H4 (cell line): ENCODE measurements around the gene SASH1. TPM values are rescaled to one million over a fixed set of nuclear protein-coding genes. Genes with fewer than 3 reads are reported as not detected.
A peak's percentile ranks its signal among the peaks of the same experiment; 100 is the strongest.

ENCODE experiments used
- DNase-seq: peaks from one replicate; pipeline ENCODE4 v3.0.0-alpha.2; 2015; ENCODE audit warnings: low spot score
- total RNA-seq: library from RNA; depleted of rRNA; stranded (reverse); fragments of >200 nt; shearing (Covaris generic); gene quantifications from 2 replicates; pipeline ENCODE4 v1.2.3, GENCODE V29; 2014

SASH1 gene
- total RNA-seq, 1 experiment from 2014 or later, result 6.7 TPM

GRCh38 chr6:148548065-148548748 lies 205.6 kb downstream of the SASH1 start:
- DNase-seq, result no peak

- no peak for DNase-seq
These were observed 206.1 kb downstream of the SASH1 start for GRCh38 chr6:148548749-148549140.

DNA sequence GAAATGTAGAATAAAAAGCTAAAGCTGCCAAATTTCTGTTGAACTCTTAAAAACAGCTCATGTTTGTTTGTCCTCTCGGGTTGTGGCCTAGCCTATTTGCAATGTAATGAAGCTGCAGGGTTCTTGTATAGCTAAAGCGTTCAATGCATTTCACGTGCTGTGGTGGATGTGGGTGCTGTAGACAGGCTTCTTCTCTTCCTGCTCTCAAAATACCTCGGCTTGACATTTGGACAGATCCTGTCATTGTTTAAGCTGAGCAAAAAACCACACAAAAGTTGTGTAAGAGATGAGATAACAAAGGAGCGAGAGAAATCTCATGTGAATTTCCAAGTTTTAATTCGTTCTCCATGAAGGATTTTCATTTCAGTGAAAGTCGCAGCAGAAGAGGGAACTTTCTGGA lies 207.9 kb downstream of the SASH1 start:
- no peak for DNase-seq

DNA sequence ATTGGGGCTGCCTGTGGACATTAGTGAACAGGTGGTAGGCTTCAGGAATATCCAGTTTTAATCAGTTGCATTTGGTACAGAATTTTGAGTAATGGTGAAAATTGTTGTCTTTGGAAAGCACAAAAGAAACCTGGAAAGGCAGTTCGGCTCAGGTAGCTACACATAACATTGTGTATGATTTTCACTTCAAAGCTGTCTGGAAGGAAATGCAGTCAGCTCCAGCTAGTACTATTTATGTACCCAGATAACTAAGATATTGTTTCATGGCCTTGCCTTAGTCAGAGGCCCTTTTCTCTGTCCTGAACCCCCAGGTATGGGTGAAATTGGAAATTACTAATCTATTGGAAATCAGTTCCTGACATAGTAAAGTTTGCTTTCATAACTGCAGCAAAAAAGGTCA lies 208.6 kb downstream of the SASH1 start:
- DNase-seq, result no peak

GRCh38 chr6:148556410-148556809 lies 213.8 kb downstream of the SASH1 start:
- no peak for DNase-seq

GRCh38 chr6:148557796-148558321 lies 215.2 kb downstream of the SASH1 start:
- DNase-seq, result peak; percentile 30

GRCh38 chr6:148559848-148560433 lies 217.3 kb downstream of the SASH1 start:
- no peak for DNase-seq

- no peak for DNase-seq
These were observed 219.0 kb downstream of the SASH1 start for GRCh38 chr6:148561629-148562028.

GRCh38 chr6:148563066-148563465 lies 220.4 kb downstream of the SASH1 start:
- DNase-seq, result no peak

- DNase-seq, result no peak
These were observed 221.9 kb downstream of the SASH1 start for GRCh38 chr6:148564494-148565035.

DNA sequence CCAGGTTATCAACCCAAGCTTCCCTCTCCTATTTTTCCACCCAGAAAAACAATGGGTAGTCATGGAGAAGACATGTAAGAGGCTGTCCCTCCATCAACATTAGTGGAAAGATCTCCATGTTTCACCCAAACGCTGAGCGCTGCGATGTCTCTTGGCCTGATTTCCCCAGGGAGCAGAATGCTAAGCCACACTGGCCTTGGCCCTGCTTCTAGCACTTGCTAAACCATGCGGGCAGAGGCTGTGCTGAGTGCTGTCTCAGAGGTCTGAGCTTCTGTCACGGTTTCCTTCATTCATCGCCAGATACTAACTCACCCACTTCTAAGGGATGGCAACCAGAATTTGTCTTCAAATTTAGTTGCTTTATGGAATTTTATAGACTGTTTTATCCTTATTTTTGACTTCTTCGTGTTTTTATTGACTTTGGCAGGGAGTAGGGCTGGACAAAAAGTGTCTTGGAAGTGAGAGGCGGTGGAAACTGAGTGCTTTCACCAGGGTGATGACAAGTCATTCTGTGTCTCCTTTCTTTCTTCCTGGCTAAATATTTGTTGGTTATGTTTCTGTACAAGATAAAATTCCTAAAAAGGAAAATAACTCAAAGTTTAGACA lies 222.8 kb downstream of the SASH1 start:
- no peak for DNase-seq

GRCh38 chr6:148565930-148566663 lies 223.5 kb downstream of the SASH1 start:
- peak; percentile 35 for DNase-seq

- DNase-seq, result no peak
These were observed 224.2 kb downstream of the SASH1 start for GRCh38 chr6:148566664-148567350.

DNA sequence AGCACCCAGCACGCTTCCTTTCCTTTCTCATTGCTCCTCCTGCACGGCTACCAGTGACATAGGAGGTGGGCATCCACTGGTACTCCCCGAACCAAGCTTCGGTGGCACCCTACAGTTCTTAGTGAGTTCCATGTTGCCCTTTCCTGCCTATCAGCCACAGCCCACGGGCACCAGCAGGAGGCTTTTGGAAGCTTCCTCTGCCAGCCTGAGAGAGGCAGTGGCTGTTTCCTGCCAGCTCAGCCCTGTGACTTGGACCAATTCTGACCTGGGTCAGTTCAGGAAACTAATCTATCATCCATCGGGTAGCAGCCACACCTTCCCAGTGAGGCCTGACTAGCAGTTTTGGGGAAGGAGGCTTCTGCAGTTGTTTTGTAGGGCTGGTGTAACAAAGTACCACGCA lies 227.8 kb downstream of the SASH1 start:
- no peak for DNase-seq

DNA sequence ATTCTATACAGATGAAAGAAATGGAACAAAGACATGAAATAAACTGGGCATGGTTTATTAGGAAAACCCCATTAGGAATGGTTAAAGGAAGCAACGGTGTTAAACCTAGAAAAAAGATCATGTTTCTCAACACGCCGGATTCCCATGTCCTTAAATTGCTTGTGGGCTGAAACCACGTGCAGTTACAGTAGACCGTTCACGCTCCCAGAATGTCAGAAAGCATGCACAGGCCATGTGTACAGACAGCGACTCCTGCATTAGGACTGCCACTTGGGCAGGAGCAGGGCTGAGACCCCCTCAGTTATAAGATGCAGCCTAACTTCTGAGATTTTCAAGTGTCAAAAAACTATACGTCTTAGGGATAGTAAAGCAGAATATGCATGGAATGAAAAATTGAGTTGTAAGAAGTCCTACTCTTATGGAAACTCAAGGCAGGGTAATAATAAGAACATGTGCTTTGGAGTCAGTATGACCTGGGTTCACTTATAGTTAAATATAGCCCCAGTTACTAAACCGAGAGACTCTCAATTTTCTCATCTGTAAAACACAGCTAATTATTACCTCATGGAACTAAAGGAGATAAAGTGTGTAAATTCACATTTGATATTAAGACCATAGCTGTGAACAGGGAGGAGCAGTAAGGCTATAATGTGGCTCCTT lies 230.2 kb downstream of the SASH1 start:
- no peak for DNase-seq

DNA sequence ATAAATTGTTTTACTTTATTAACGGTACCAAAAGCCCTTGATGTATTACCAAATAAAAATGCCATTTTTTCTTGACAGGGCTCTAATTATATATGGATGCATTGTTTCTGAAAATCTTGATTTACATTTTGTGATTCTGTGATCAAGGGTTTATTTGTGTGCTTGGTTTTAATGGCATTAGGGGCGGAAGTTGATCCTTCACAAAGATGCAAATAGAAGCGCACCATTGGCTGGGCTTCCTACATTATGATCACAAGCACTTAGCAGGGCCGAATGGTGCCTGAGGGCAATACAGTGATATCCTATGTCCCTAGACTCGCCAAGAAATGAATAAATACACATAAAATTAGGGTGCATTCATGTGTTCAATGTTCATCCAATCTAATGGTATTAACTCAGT lies 231.3 kb downstream of the SASH1 start:
- no peak for DNase-seq

GRCh38 chr6:148577687-148578488 lies 235.2 kb downstream of the SASH1 start:
- DNase-seq, result peak; percentile 76

DNA sequence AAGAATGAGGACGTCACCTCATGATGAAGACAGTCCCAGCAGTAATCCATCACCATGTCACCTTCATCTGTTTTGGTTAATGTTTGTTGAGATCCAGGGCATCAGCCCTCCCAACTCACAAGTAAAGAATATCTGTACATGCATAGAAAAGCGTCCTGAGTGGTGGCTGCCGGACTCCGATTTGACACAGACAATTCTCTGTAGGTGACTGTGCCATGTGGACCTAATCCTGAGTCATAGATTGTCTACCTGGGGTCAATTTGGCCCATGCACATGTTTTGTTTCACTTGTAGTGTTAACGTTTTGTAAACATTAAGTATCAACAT lies 235.8 kb downstream of the SASH1 start:
- DNase-seq, result no peak

DNA sequence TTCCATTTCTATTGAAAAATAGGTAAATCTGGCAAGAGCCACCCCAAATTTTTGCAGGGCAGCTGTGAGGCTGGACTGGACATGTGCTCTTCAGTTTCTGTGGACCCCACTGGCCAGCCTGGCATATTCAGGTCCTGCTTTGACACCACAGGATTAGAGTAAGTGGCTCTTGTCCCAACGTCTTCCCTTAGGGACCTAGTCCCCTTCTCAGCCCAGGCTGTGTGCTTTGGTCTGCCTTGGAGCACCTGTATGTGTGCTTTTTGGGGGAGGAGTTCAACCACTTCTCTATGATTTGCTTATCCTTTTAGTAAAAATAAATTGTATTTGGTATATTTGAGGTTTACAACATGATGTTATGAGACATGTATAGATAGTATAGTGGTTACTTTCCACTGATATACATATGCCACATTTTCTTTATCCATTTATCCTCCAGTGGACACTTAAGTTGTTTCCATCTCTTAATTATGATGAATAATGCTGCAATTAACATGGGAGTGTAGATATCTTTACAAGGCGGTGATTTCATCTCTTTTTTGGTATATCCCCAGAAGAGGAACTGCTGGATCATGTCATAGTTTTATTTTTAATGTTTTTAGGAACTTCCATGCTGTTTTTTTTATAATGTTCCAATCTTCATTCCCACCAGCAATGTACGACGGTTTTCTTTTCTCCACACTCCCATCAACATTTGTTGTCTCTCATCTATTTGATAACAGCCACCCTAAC lies 236.4 kb downstream of the SASH1 start:
- DNase-seq, result no peak

GRCh38 chr6:148580442-148580841 lies 237.8 kb downstream of the SASH1 start:
- DNase-seq, result no peak
